PC-9 (cell line): ENCODE results near the gene GZMB. TPM values are rescaled to one million over a fixed set of nuclear protein-coding genes. Genes with fewer than 3 reads are reported as not detected.

Experiments
- BruUV-seq: library from RNA; stranded (reverse); fragments of 400-500 nt; replicated peaks from 2 replicates; lab custom pipeline; 2021; lab: Mats Ljungman, UMichigan
- CTCF ChIA-PET: fragments of 300-600 bp; sonication (Branson Sonifier 250); formaldehyde crosslinking; loops from one replicate; lab custom pipeline; 2022; ENCODE audit warnings: antibody characterized with exemption; lab: Charles Lee
- POLR2A ChIA-PET: fragments of 300-600 bp; sonication (Branson Sonifier 250); formaldehyde crosslinking; loops from one replicate; lab custom pipeline; 2022; ENCODE audit warnings: antibody characterized with exemption; ENCODE audit not compliant: unreplicated experiment; lab: Charles Lee
- DNase-seq, 2 experiments: peaks; one replicate each; pipeline versions ENCODE4 v3.0.0 to v3.0.0-alpha.2; 2015 to 2022; ENCODE audit warnings: mixed read lengths in 1 of 2
- H2AFZ ChIP-seq: fragments of 200-600 bp; sonication (generic); 2 replicates; pipeline ENCODE4 v1.8.1; 2017; ENCODE audit warnings: antibody characterized with exemption
- H3F3A ChIP-seq: fragments of 200-600 bp; sonication (generic); 2 replicates; pipeline ENCODE4 v1.8.1; 2017; ENCODE audit warnings: antibody characterized with exemption, mild to moderate bottlenecking, low read depth; ENCODE audit not compliant: insufficient read depth
- H3K27ac ChIP-seq: fragments of 200-600 bp; sonication (generic); 2 replicates; pipeline ENCODE4 v1.6.1; 2016; ENCODE audit warnings: mixed run types
- H3K27me3 ChIP-seq: fragments of 200-600 bp; sonication (generic); 2 replicates; pipeline ENCODE4 v1.6.1; 2016; ENCODE audit warnings: low read depth, mixed run types; ENCODE audit not compliant: insufficient read depth
- H3K36me3 ChIP-seq: fragments of 200-600 bp; sonication (generic); 2 replicates; pipeline ENCODE4 v1.6.1; 2016; ENCODE audit warnings: low read depth, mixed run types
- H3K4me1 ChIP-seq: fragments of 200-600 bp; sonication (generic); replicated peaks from 2 replicates; pipeline ENCODE4 v1.6.1; 2016; ENCODE audit warnings: mixed run types; ENCODE audit not compliant: insufficient read depth
- H3K4me2 ChIP-seq: fragments of 200-600 bp; sonication (generic); 2 replicates; pipeline ENCODE4 v1.6.1; 2017; ENCODE audit warnings: mixed run types
- H3K4me3 ChIP-seq: fragments of 200-600 bp; sonication (generic); 2 replicates; pipeline ENCODE4 v1.6.1; 2016; ENCODE audit warnings: mixed run types
- H3K79me2 ChIP-seq: fragments of 200-600 bp; sonication (generic); 2 replicates; pipeline ENCODE4 v1.6.1; 2017; ENCODE audit warnings: low read depth, mixed run types
- H3K9me2 ChIP-seq: fragments of 200-600 bp; sonication (generic); 2 replicates; pipeline ENCODE4 v1.8.1; 2017; ENCODE audit warnings: mild to moderate bottlenecking; ENCODE audit not compliant: insufficient read depth
- H3K9me3 ChIP-seq: fragments of 200-600 bp; sonication (generic); 2 replicates; pipeline ENCODE4 v1.8.1; 2016; ENCODE audit warnings: low read depth; ENCODE audit not compliant: insufficient read depth
- H4K20me1 ChIP-seq: fragments of 200-600 bp; sonication (generic); 2 replicates; pipeline ENCODE4 v1.8.1; 2017; ENCODE audit not compliant: insufficient read depth
- EZH2 ChIP-seq: fragments of 200-600 bp; sonication (generic); IDR thresholded peaks from 2 replicates; pipeline ENCODE4 v1.8.0; 2017; ENCODE audit warnings: antibody characterized with exemption, low read depth
- intact Hi-C: fragments of 100-400 bp; cut with micrococcal nuclease; formaldehyde crosslinking; loops from one replicate; pipeline ENCODE4 v1.10.0; 2022; ENCODE audit not compliant: unreplicated experiment
- total RNA-seq: library from RNA; stranded (reverse); gene quantifications from 2 replicates; pipeline ENCODE4 v1.2.3, GENCODE V29; 2021
- TF ChIP-seq, protein P1 (sequence below): fragments of 200-600 bp; sonication (generic); conservative IDR thresholded peaks from 2 replicates; pipeline ENCODE4 v1.6.1; 2017; ENCODE audit warnings: mixed run types, antibody characterized with exemption, mild to moderate bottlenecking, moderate library complexity

GZMB gene
- total RNA-seq, 1 experiment from 2014 or later = not detected

DNA sequence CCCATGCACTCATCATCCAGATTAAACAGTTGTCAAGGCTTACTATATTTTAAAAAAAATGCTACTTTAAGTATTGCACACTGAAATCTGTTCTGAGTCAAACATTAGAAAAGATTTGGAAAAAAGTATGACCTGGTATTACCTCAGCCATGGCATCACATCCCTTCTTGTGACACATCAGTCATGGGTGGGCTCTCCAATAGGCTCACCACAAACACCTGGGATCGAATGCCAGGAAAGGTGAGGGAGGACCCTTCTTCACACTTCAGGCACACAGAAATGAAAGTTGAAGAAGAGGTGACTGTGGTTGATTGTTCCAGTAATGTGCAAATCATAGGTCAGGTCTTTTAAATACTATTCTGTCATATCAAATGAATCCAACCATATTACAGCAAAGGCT is 36.6 kb upstream of the GZMB start:
- H3K9me2 ChIP-seq = no peaks in the 10 kb centered on the region
- H2AFZ ChIP-seq = no peak overlapping the region
- no TSS peak for BruUV-seq
- ChIA-PET CTCF (no interaction called here), POLR2A (no interaction called here)
- TF ChIP-seq EZH2 = no peak
- TF ChIP-seq, protein P1, sequence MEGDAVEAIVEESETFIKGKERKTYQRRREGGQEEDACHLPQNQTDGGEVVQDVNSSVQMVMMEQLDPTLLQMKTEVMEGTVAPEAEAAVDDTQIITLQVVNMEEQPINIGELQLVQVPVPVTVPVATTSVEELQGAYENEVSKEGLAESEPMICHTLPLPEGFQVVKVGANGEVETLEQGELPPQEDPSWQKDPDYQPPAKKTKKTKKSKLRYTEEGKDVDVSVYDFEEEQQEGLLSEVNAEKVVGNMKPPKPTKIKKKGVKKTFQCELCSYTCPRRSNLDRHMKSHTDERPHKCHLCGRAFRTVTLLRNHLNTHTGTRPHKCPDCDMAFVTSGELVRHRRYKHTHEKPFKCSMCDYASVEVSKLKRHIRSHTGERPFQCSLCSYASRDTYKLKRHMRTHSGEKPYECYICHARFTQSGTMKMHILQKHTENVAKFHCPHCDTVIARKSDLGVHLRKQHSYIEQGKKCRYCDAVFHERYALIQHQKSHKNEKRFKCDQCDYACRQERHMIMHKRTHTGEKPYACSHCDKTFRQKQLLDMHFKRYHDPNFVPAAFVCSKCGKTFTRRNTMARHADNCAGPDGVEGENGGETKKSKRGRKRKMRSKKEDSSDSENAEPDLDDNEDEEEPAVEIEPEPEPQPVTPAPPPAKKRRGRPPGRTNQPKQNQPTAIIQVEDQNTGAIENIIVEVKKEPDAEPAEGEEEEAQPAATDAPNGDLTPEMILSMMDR = no peak
- H3K9me3 ChIP-seq = no peaks in the 10 kb centered on the region
- H3F3A ChIP-seq = no peaks in the 10 kb centered on the region
- H3K36me3 ChIP-seq = no peaks in the 10 kb centered on the region
- H3K27me3 ChIP-seq = no peaks in the 10 kb centered on the region
- H4K20me1 ChIP-seq = no peaks in the 10 kb centered on the region
- no peaks in the 10 kb centered on the region for H3K4me1 ChIP-seq
- H3K4me3 ChIP-seq = no peak overlapping the region
- intact Hi-C loops = no loop called here
- no peak for DNase-seq
- H3K4me2 ChIP-seq = no peak overlapping the region
- H3K27ac ChIP-seq = no peak overlapping the region
- no peaks in the 10 kb centered on the region for H3K79me2 ChIP-seq

DNA sequence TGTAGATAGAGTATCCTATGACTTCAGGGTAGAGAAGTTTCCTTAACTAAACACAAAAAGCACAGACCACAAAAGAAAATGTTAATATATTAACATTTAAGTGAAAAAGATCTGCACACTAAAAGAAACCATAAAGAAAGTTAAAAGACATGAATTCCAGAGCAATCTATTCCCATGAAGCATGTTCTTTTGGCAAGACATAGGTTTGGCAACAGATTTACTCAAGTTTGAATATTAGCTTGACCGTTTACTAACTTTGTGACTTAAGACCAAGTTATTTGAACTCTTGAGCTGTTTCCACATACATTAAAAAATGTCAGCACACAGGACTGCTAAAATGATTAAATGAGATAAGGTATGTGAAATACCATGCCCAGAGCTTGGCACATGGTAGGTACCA is 35.7 kb upstream of the GZMB start:
- Histone ChIP-seq H3K4me3 (no peak overlapping the region), H3K79me2 (no peaks in the 10 kb centered on the region), H3K27ac (no peak overlapping the region), H3K4me2 (no peak overlapping the region), H2AFZ (no peak overlapping the region), H3K9me3 (no peaks in the 10 kb centered on the region), H3K36me3 (no peaks in the 10 kb centered on the region), H3K27me3 (no peaks in the 10 kb centered on the region), H3K4me1 (no peaks in the 10 kb centered on the region), H4K20me1 (no peaks in the 10 kb centered on the region), H3K9me2 (no peaks in the 10 kb centered on the region), H3F3A (no peaks in the 10 kb centered on the region)
- TF ChIP-seq, protein P1 = no peak
- no peak for TF ChIP-seq EZH2
- CTCF ChIA-PET = no interaction called here
- BruUV-seq = no TSS peak
- POLR2A ChIA-PET = no interaction called here
- intact Hi-C loops = no loop called here
- DNase-seq = no peak

DNA sequence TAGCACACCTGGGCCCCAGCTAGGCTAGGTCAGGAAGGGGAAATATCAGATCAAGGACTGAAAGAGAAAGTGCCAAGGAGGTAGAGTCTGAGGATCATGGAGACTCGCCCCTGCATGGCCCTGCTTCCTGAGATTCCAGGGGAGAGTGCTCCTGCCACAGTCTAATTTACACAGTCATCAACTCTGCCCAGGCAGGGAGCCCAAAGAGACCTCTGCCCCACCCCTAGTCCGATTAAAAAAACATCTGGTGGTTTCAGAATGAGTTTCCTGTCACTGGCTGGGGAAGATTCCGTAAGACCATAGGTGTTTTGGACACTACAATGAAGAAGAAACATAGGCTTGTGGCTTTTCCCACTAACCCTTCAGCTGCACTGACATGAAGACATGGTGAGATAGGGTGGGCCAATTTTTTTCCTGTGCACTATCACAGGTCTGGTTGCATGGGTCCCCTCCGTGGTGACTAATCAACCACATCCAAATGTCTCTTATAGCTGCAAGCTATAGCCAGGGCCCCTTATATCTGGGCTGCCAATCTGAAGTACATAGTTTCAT is 31.5 kb upstream of the GZMB start:
- H3K27ac ChIP-seq = no peak overlapping the region
- H3F3A ChIP-seq = no peaks in the 10 kb centered on the region
- no peaks in the 10 kb centered on the region for H3K79me2 ChIP-seq
- ChIA-PET CTCF (no interaction called here), POLR2A (no interaction called here)
- no peak overlapping the region for H2AFZ ChIP-seq
- H3K36me3 ChIP-seq = no peaks in the 10 kb centered on the region
- H3K9me3 ChIP-seq = no peaks in the 10 kb centered on the region
- H3K4me3 ChIP-seq = no peak overlapping the region
- H3K27me3 ChIP-seq = no peaks in the 10 kb centered on the region
- H3K4me2 ChIP-seq = no peak overlapping the region
- no peaks in the 10 kb centered on the region for H4K20me1 ChIP-seq
- intact Hi-C loops = no loop called here
- H3K4me1 ChIP-seq = no peaks in the 10 kb centered on the region
- DNase-seq = no peak
- TF ChIP-seq EZH2 = no peak
- TF ChIP-seq, protein P1 = no peak
- no peaks in the 10 kb centered on the region for H3K9me2 ChIP-seq
- no TSS peak for BruUV-seq
